Measurements from ENCODE around the gene CDH12.

The CDH12 gene

DNA sequence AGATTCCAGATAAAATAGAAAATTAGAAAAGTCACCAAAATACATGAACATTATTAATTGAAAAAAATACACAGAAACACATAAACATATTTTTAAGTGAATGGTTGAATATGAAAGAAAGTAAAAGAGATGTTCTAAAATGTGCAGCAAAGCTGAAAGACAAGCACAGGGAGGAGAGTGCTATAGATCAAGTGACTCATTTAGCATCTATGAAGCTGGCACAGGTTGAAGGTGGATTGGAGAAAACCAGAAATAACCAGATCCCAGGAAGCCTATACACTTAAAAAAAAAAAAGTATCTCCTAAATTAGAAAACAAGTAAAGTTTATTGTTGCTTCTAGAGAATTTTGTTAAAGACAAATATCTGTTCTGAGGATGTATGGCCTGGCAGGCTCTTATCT is 338.9 kb downstream of the CDH12 start:
- Histone ChIP-seq H3K27me3 (ENCODE audit: low read length) (no peaks in the 10 kb centered on the region), H2AFZ (ENCODE audit: low read depth, low read length, severe bottlenecking) (peak overlapping the region; percentile 19), H3K4me2 (ENCODE audit: low read depth, low read length, poor library complexity, severe bottlenecking) (no peak overlapping the region), H3F3A (ENCODE audit: insufficient read depth) (no peaks in the 10 kb centered on the region), H3K9ac (ENCODE audit: low read length) (no peak overlapping the region), H3K9me3 (ENCODE audit: insufficient read depth, low read length) (no peaks in the 10 kb centered on the region), H3K27ac (ENCODE audit: low read depth, low read length) (no peak overlapping the region), H4K20me1 (ENCODE audit: low read depth, low read length) (no peaks in the 10 kb centered on the region), H3K79me2 (ENCODE audit: insufficient read depth, low read length) (no peaks in the 10 kb centered on the region), H3K36me3 (ENCODE audit: low read length) (no peaks in the 10 kb centered on the region), H3K9me2 (replicated peaks; ENCODE audit: insufficient read depth, low read length) (no peaks in the 10 kb centered on the region), H3K4me3 (ENCODE audit: insufficient read depth, low read length, poor library complexity, severe bottlenecking) (no peak overlapping the region)
- TF ChIP-seq EZH2phosphoT487 (conservative IDR thresholded peaks at IDR 0.05; ENCODE audit: low read length), result no peak
- no peak for TF ChIP-seq CTCF (IDR thresholded peaks at IDR 0.05; ENCODE audit: insufficient read depth, low read length, poor library complexity, severe bottlenecking)

DNA sequence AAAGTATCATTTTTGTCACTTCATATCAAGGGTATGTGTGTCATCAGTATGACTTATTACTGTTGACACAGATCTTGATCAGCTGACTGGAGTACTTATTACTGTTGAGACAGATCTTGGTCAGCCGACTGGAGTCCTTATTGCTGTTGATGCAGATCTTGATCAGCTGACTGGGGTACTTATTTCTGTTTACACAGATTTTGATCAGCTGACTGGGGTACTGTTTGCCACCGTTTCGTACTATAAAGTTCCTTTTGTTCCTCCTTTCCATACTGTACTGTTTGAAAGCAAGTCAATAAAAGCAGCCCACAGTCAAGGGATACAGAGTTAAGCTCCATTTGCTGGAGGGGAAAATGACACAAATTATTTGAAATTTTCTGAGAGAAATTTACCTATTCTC is 347.3 kb downstream of the CDH12 start:
- Histone ChIP-seq H3K79me2 (ENCODE audit: insufficient read depth, low read length) (no peaks in the 10 kb centered on the region), H3K9me3 (ENCODE audit: insufficient read depth, low read length) (no peaks in the 10 kb centered on the region), H3K4me3 (ENCODE audit: insufficient read depth, low read length, poor library complexity, severe bottlenecking) (no peak overlapping the region), H3K27me3 (ENCODE audit: low read length) (no peaks in the 10 kb centered on the region), H2AFZ (ENCODE audit: low read depth, low read length, severe bottlenecking) (no peak overlapping the region), H3K36me3 (ENCODE audit: low read length) (no peaks in the 10 kb centered on the region), H3F3A (ENCODE audit: insufficient read depth) (no peaks in the 10 kb centered on the region), H3K27ac (ENCODE audit: low read depth, low read length) (no peak overlapping the region), H3K4me2 (ENCODE audit: low read depth, low read length, poor library complexity, severe bottlenecking) (no peak overlapping the region), H3K9ac (ENCODE audit: low read length) (no peak overlapping the region), H4K20me1 (ENCODE audit: low read depth, low read length) (no peaks in the 10 kb centered on the region), H3K9me2 (replicated peaks; ENCODE audit: insufficient read depth, low read length) (no peaks in the 10 kb centered on the region)
- no peak for TF ChIP-seq CTCF (IDR thresholded peaks at IDR 0.05; ENCODE audit: insufficient read depth, low read length, poor library complexity, severe bottlenecking)
- TF ChIP-seq EZH2phosphoT487 (conservative IDR thresholded peaks at IDR 0.05; ENCODE audit: low read length), result no peak

GRCh38 chr5:22504411-22504810 is 348.7 kb downstream of the CDH12 start:
- H3K9me3 ChIP-seq (ENCODE audit: insufficient read depth, low read length), result no peaks in the 10 kb centered on the region
- H3K27me3 ChIP-seq (ENCODE audit: low read length), result no peaks in the 10 kb centered on the region
- H2AFZ ChIP-seq (ENCODE audit: low read depth, low read length, severe bottlenecking), result no peak overlapping the region
- no peak for TF ChIP-seq EZH2phosphoT487 (conservative IDR thresholded peaks at IDR 0.05; ENCODE audit: low read length)
- no peak for TF ChIP-seq CTCF (IDR thresholded peaks at IDR 0.05; ENCODE audit: insufficient read depth, low read length, poor library complexity, severe bottlenecking)
- no peak overlapping the region for H3K4me2 ChIP-seq (ENCODE audit: low read depth, low read length, poor library complexity, severe bottlenecking)
- no peak overlapping the region for H3K27ac ChIP-seq (ENCODE audit: low read depth, low read length)
- H3K9ac ChIP-seq (ENCODE audit: low read length), result no peak overlapping the region
- H3K4me3 ChIP-seq (ENCODE audit: insufficient read depth, low read length, poor library complexity, severe bottlenecking), result no peak overlapping the region
- no peaks in the 10 kb centered on the region for H3K36me3 ChIP-seq (ENCODE audit: low read length)
- no peaks in the 10 kb centered on the region for H3K9me2 ChIP-seq (replicated peaks; ENCODE audit: insufficient read depth, low read length)
- no peaks in the 10 kb centered on the region for H4K20me1 ChIP-seq (ENCODE audit: low read depth, low read length)
- H3F3A ChIP-seq (ENCODE audit: insufficient read depth), result no peaks in the 10 kb centered on the region
- H3K79me2 ChIP-seq (ENCODE audit: insufficient read depth, low read length), result no peaks in the 10 kb centered on the region

- Histone ChIP-seq H2AFZ (ENCODE audit: low read depth, low read length, severe bottlenecking) (no peak overlapping the region), H3K36me3 (ENCODE audit: low read length) (no peaks in the 10 kb centered on the region), H3K79me2 (ENCODE audit: insufficient read depth, low read length) (no peaks in the 10 kb centered on the region), H3K27me3 (ENCODE audit: low read length) (no peaks in the 10 kb centered on the region), H3K4me3 (ENCODE audit: insufficient read depth, low read length, poor library complexity, severe bottlenecking) (no peak overlapping the region), H3K9me3 (ENCODE audit: insufficient read depth, low read length) (no peaks in the 10 kb centered on the region), H4K20me1 (ENCODE audit: low read depth, low read length) (no peaks in the 10 kb centered on the region), H3K9me2 (replicated peaks; ENCODE audit: insufficient read depth, low read length) (no peaks in the 10 kb centered on the region), H3K4me2 (ENCODE audit: low read depth, low read length, poor library complexity, severe bottlenecking) (no peak overlapping the region), H3F3A (ENCODE audit: insufficient read depth) (no peaks in the 10 kb centered on the region), H3K9ac (ENCODE audit: low read length) (no peak overlapping the region), H3K27ac (ENCODE audit: low read depth, low read length) (no peak overlapping the region)
- no peak for TF ChIP-seq EZH2phosphoT487 (conservative IDR thresholded peaks at IDR 0.05; ENCODE audit: low read length)
- no peak for TF ChIP-seq CTCF (IDR thresholded peaks at IDR 0.05; ENCODE audit: insufficient read depth, low read length, poor library complexity, severe bottlenecking)
Measured at GRCh38 chr5:22500556-22500955, 352.6 kb downstream of the CDH12 start.
